Pancreas (tissue), 10 donors: ENCODE measurements around the gene GBP1. TPM values are rescaled to one million over a fixed set of nuclear protein-coding genes. Genes with fewer than 3 reads are reported as not detected.
A peak's percentile ranks its signal among the peaks of the same experiment; 100 is the strongest.

ENCODE experiments used
- ATAC-seq, 4 donors: fragments of 200-7000 bp; cut with Tn5 transposase; one replicate each; pipeline versions ENCODE4 v1.8.0 to v1.9.1; 2020; ENCODE audit warnings: mild to moderate bottlenecking in 4 of 4, moderate library complexity in 4 of 4
- DNase-seq, 6 donors: peaks; one replicate each; pipeline ENCODE4 v3.0.0-alpha.2; 2020
- FAIRE-seq: peaks from 2 replicates; lab custom pipeline; 2012; peaks lifted over from hg19 to GRCh38; lab: Jason Lieb, UNC
- H3K27ac ChIP-seq, 4 donors: fragments of 200-600 bp; sonication (generic); 1 replicate in 3 of 4; 2 replicates in 1 of 4; pipeline versions ENCODE4 v1.5.0 to v1.8.0; 2020
- H3K27me3 ChIP-seq, 4 donors: fragments of 200-600 bp; one replicate each; pipeline ENCODE4 v1.8.0; 2021
- H3K36me3 ChIP-seq, 3 donors: fragments of 200-600 bp; sonication (generic) in 1 of 3; one replicate each; pipeline versions ENCODE4 v1.5.0 to v1.8.0; 2020 to 2021
- H3K4me1 ChIP-seq, 3 donors: fragments of 200-600 bp; one replicate each; pipeline ENCODE4 v1.8.0; 2021
- H3K4me3 ChIP-seq, 4 donors: fragments of 200-600 bp; sonication (generic) in 2 of 4; one replicate each; pipeline versions ENCODE4 v1.5.0 to v1.8.0; 2020 to 2021
- H3K9me3 ChIP-seq, 4 donors: fragments of 200-600 bp; one replicate each; pipeline ENCODE4 v1.8.0; 2021
- WGBS, 2 donors: extraction: QIAGEN DNeasy Blood & Tissue Kit; methylation state at CpG; one replicate each; pipeline ENCODE4 v1.1.7; 2013; 5-methylcytosine and 5-hydroxymethylcytosine counted together
- intact Hi-C, 3 donors: fragments of 100-400 bp; cut with DNase I; formaldehyde crosslinking; loops; one replicate each; pipeline versions ENCODE4 v1.11.1 to v1.14.2; 2022
- polyA plus RNA-seq, 2 donors: library from polyadenylated mRNA; stranded (reverse); fragments of 200-250 nt; gene quantifications; one replicate each; pipeline ENCODE4 v1.2.3, GENCODE V29; 2013
- total RNA-seq, 6 donors: library from RNA; stranded (reverse); fragmentation: NEBNext Ultra II Directional in 4 of 6; extraction: Animal tissue kit (Norgen Biotek cat#: 25700) in 4 of 6; gene quantifications; one replicate each; pipeline versions ENCODE4 v1.2.1 to v1.2.4, GENCODE V29; 2021 to 2023
- TF ChIP-seq, protein P1 (sequence below), 4 donors: fragments of 200-600 bp; sonication (generic) in 3 of 4; IDR thresholded peaks; one replicate each; pipeline versions ENCODE4 v1.5.0 to v1.8.0; 2021; ENCODE audit warnings: antibody characterized with exemption in 4 of 4
- donor health status: healthy with polysubstance abuse.
- donor health status: DM: no; HTN: no; CAD: no; lungs with moderate emphysema.
- donor health status: DM: no; HTN: no; CAD: no.
- donor health status: control.
- donor health status: control.
- donor health status: Bipolar disorder and iron deficiency.
- donor health status: DM: yes; HTN: yes; CAD: no.
- donor health status: DM: no; HTN: no; CAD: no.
- donor health status: DM: no; HTN: no; CAD: no.
- donor health status: DM: yes; HTN: yes; CAD: no.

GBP1 gene, protein sequence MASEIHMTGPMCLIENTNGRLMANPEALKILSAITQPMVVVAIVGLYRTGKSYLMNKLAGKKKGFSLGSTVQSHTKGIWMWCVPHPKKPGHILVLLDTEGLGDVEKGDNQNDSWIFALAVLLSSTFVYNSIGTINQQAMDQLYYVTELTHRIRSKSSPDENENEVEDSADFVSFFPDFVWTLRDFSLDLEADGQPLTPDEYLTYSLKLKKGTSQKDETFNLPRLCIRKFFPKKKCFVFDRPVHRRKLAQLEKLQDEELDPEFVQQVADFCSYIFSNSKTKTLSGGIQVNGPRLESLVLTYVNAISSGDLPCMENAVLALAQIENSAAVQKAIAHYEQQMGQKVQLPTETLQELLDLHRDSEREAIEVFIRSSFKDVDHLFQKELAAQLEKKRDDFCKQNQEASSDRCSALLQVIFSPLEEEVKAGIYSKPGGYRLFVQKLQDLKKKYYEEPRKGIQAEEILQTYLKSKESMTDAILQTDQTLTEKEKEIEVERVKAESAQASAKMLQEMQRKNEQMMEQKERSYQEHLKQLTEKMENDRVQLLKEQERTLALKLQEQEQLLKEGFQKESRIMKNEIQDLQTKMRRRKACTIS
- total RNA-seq, result 1 to 10 TPM; 1.3 to 8.5 (median 3.0) TPM
- 1 to 10 TPM; 3.8 to 4.9 TPM for polyA plus RNA-seq

DNA sequence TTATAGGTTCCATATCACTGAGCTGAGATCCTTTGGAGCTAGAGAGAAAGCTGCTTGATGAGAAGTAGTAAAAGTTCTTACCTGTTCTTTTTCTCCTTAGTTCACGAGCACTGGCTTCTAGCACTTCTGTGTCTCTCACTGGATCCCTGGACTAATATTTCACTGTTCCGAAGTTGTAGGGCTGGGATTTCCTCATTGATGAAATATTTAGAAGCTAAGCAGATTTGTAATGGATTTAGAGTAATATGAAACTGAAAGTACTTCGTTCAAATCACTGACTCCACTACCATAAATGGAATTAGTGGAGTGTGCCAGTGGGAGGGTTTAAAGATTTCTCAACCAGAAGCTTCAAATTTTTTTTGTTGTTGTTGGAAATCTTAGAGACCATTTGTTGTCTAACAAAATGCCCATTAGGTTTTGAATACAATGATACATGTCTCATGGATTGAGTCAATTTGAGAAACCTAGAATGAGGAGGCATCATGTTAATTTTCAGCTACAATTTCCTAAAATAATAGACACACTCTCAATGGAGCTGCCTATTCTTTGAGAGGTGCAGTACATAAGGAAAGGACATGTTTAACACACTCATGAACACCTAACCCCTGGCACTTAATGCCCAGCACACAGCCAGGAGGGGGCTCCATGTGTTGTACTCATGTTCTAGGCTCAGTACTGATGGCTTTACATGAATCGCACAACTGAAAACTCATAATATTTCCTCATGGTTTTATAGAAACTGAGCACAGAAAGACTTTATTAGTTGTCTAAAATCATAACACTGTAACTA is at the start of gene GBP1:
Gene GBP1 (minus strand): TSS at position 130 of the 790 bp plus-strand sequence. CDS start 1,974 bp downstream, outside the sequence.
- no peaks in the 10 kb centered on the region for H3K36me3 ChIP-seq
- ATAC-seq (peak; percentile 78 to 95 (median 92)), DNase-seq (no peak), FAIRE-seq (peak; percentile 98)
- peak within 1 kb of the TSS in 3 of 4 donors; percentile 5 to 46 (median 18) for H3K4me3 ChIP-seq
- WGBS, 2 donors, result 26 to 37% methylated on average over 4 of the region's 4 CpGs
- H3K4me1 ChIP-seq, result no peaks in the 10 kb centered on the region
- H3K9me3 ChIP-seq, result no peaks in the 10 kb centered on the region
- no peaks in the 10 kb centered on the region for H3K27me3 ChIP-seq
- intact Hi-C loops, result no loop called here
- TF ChIP-seq, protein P1, sequence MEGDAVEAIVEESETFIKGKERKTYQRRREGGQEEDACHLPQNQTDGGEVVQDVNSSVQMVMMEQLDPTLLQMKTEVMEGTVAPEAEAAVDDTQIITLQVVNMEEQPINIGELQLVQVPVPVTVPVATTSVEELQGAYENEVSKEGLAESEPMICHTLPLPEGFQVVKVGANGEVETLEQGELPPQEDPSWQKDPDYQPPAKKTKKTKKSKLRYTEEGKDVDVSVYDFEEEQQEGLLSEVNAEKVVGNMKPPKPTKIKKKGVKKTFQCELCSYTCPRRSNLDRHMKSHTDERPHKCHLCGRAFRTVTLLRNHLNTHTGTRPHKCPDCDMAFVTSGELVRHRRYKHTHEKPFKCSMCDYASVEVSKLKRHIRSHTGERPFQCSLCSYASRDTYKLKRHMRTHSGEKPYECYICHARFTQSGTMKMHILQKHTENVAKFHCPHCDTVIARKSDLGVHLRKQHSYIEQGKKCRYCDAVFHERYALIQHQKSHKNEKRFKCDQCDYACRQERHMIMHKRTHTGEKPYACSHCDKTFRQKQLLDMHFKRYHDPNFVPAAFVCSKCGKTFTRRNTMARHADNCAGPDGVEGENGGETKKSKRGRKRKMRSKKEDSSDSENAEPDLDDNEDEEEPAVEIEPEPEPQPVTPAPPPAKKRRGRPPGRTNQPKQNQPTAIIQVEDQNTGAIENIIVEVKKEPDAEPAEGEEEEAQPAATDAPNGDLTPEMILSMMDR (IDR thresholded peaks at IDR 0.05), result no peak
- peak within 1 kb of the TSS in 3 of 4 donors; percentile 53 to 85 (median 80) for H3K27ac ChIP-seq

GRCh38 chr1:89114662-89115061 is 49.7 kb upstream of the GBP1 start:
- Histone ChIP-seq H3K36me3 (peaks cover 0 to 9% (median 0%) of the 10 kb centered on the region in 3 donors), H3K9me3 (no peaks in the 10 kb centered on the region), H3K27ac (no peak overlapping the region), H3K4me3 (no peak overlapping the region), H3K4me1 (no peaks in the 10 kb centered on the region), H3K27me3 (no peaks in the 10 kb centered on the region)
- WGBS, 2 donors, result 58 to 72% methylated on average over 2 of the region's 2 CpGs
- ATAC-seq, result no peak
- intact Hi-C loops, result no loop called here
- TF ChIP-seq, protein P1 (IDR thresholded peaks at IDR 0.05), result no peak
- no peak for DNase-seq
- no peak for FAIRE-seq

DNA sequence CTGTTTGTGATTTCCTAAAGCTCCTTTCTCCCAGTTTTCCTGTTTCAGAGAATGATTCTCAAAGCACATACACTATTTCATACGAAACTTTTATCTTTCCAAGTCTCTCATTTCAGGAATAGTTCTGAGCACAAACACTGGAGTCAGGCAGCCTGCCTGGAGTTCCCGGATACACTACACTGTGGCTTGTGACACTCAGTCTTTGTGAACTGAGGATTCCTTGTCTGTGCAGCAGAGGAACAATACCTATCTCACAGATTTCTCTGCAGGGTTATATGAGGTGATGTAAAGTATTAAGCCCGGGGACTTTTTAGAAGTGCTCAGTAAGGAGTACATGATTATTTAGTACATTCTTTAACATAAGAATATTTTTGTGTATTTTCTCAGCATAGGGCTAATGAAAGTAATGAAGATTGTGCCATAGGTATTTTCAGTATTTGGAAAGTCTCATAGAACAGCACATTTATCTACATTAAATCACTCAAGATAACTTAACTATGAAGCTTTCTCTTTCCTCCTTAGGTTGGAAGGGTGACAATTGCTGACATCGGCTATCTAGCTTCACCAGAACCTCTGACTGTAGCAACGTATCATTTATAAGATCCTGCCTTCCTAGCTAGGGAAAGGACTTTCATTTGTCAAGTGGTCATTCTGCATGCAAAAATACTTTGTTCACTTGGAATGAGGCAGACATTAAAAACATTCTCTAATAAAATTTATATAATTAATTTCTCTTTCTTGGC is 48.0 kb upstream of the GBP1 start:
- no peak overlapping the region for H3K4me3 ChIP-seq
- peaks cover 0 to 9% (median 0%) of the 10 kb centered on the region in 3 donors for H3K36me3 ChIP-seq
- DNase-seq (no peak), ATAC-seq (no peak), FAIRE-seq (no peak)
- TF ChIP-seq, protein P1 (IDR thresholded peaks at IDR 0.05), result no peak
- H3K9me3 ChIP-seq, result no peaks in the 10 kb centered on the region
- no peaks in the 10 kb centered on the region for H3K4me1 ChIP-seq
- intact Hi-C loops, result no loop called here
- no peak overlapping the region for H3K27ac ChIP-seq
- WGBS, 2 donors, result 68 to 72% methylated on average over 5 of the region's 5 CpGs
- no peaks in the 10 kb centered on the region for H3K27me3 ChIP-seq

GRCh38 chr1:89104687-89105086 is 39.7 kb upstream of the GBP1 start:
- Histone ChIP-seq H3K27me3 (no peaks in the 10 kb centered on the region), H3K4me1 (no peaks in the 10 kb centered on the region), H3K9me3 (no peaks in the 10 kb centered on the region), H3K36me3 (no peaks in the 10 kb centered on the region), H3K4me3 (no peak overlapping the region), H3K27ac (no peak overlapping the region)
- 87 to 91% methylated on average over 17 of the region's 17 CpGs for WGBS, 2 donors
- DNase-seq, result no peak
- TF ChIP-seq, protein P1 (IDR thresholded peaks at IDR 0.05), result no peak
- FAIRE-seq, result no peak
- no peak for ATAC-seq
- intact Hi-C loops, result no loop called here
